ENCODE data around the gene USP6NL.

The USP6NL gene

GRCh38 chr10:11425296-11425610 lies 186.2 kb downstream of the USP6NL start:
- Histone ChIP-seq H3F3A (ENCODE audit: low read depth) (peaks cover 3% of the 10 kb centered on the region; the same call in 1 of the 2 replicates), H3K9ac (ENCODE audit: low read depth, low read length, poor library complexity, severe bottlenecking) (peak overlapping the region; percentile 37), H3K4me3 (ENCODE audit: low read length, poor library complexity, severe bottlenecking) (no peak overlapping the region), H3K36me3 (ENCODE audit: insufficient read depth, low read length) (no peaks in the 10 kb centered on the region), H2AFZ (ENCODE audit: low read length) (peak overlapping the region; percentile 82), H3K79me2 (ENCODE audit: insufficient read depth, low read length) (no peaks in the 10 kb centered on the region), H4K20me1 (ENCODE audit: insufficient read depth, low read length, poor library complexity, severe bottlenecking) (no peaks in the 10 kb centered on the region), H3K9me2 (replicated peaks; ENCODE audit: low read depth, low read length) (no peaks in the 10 kb centered on the region), H3K4me2 (ENCODE audit: low read depth, low read length, poor library complexity, severe bottlenecking) (peak overlapping the region; percentile 25), H3K9me3 (ENCODE audit: insufficient read depth, low read depth, low read length) (peaks cover 9% of the 10 kb centered on the region; the same call in 1 of the 2 replicates), H3K27me3 (ENCODE audit: insufficient read depth, low read length, poor library complexity, severe bottlenecking) (no peaks in the 10 kb centered on the region), H3K4me1 (ENCODE audit: insufficient read depth, low read length, poor library complexity, severe bottlenecking) (peaks cover 21% of the 10 kb centered on the region)
- TF ChIP-seq CTCF (conservative IDR thresholded peaks at IDR 0.05; ENCODE audit: low read length) (no peak), EZH2phosphoT487 (IDR thresholded peaks at IDR 0.05; ENCODE audit: borderline replicate concordance) (no peak)

- peaks cover 14% of the 10 kb centered on the region; the same call in 1 of the 2 replicates for H3K9me3 ChIP-seq (ENCODE audit: insufficient read depth, low read depth, low read length)
- TF ChIP-seq CTCF (conservative IDR thresholded peaks at IDR 0.05; ENCODE audit: low read length) (peak; percentile 52), EZH2phosphoT487 (IDR thresholded peaks at IDR 0.05; ENCODE audit: borderline replicate concordance) (no peak)
These were observed 186.8 kb downstream of the USP6NL start for GRCh38 chr10:11424456-11425295.

GRCh38 chr10:11416974-11417373 lies 194.5 kb downstream of the USP6NL start:
- no peak for TF ChIP-seq EZH2phosphoT487 (IDR thresholded peaks at IDR 0.05; ENCODE audit: borderline replicate concordance)
- TF ChIP-seq CTCF (conservative IDR thresholded peaks at IDR 0.05; ENCODE audit: low read length), result no peak
- no peak overlapping the region for H2AFZ ChIP-seq (ENCODE audit: low read length)
- H3K4me1 ChIP-seq (ENCODE audit: insufficient read depth, low read length, poor library complexity, severe bottlenecking), result no peaks in the 10 kb centered on the region
- no peak overlapping the region for H3K4me2 ChIP-seq (ENCODE audit: low read depth, low read length, poor library complexity, severe bottlenecking)
- no peak overlapping the region for H3K9ac ChIP-seq (ENCODE audit: low read depth, low read length, poor library complexity, severe bottlenecking)
- no peaks in the 10 kb centered on the region for H4K20me1 ChIP-seq (ENCODE audit: insufficient read depth, low read length, poor library complexity, severe bottlenecking)
- H3K9me2 ChIP-seq (replicated peaks; ENCODE audit: low read depth, low read length), result no peaks in the 10 kb centered on the region
- H3F3A ChIP-seq (ENCODE audit: low read depth), result no peaks in the 10 kb centered on the region
- H3K4me3 ChIP-seq (ENCODE audit: low read length, poor library complexity, severe bottlenecking), result no peak overlapping the region
- H3K36me3 ChIP-seq (ENCODE audit: insufficient read depth, low read length), result no peaks in the 10 kb centered on the region
- H3K27me3 ChIP-seq (ENCODE audit: insufficient read depth, low read length, poor library complexity, severe bottlenecking), result no peaks in the 10 kb centered on the region
- no peaks in the 10 kb centered on the region for H3K79me2 ChIP-seq (ENCODE audit: insufficient read depth, low read length)
- H3K9me3 ChIP-seq (ENCODE audit: insufficient read depth, low read depth, low read length), result peaks cover 9% of the 10 kb centered on the region; the same call in 1 of the 2 replicates

More at GRCh38 chr10:11424456-11425295, 186.8 kb downstream of the USP6NL start:
- peaks cover 3% of the 10 kb centered on the region; the same call in 1 of the 2 replicates for H3F3A ChIP-seq (ENCODE audit: low read depth)
- H3K9me2 ChIP-seq (replicated peaks; ENCODE audit: low read depth, low read length), result no peaks in the 10 kb centered on the region
- H3K9ac ChIP-seq (ENCODE audit: low read depth, low read length, poor library complexity, severe bottlenecking), result peak overlapping the region; percentile 37
- peak overlapping the region; percentile 25 for H3K4me2 ChIP-seq (ENCODE audit: low read depth, low read length, poor library complexity, severe bottlenecking)
- no peaks in the 10 kb centered on the region for H4K20me1 ChIP-seq (ENCODE audit: insufficient read depth, low read length, poor library complexity, severe bottlenecking)
- no peak overlapping the region for H3K4me3 ChIP-seq (ENCODE audit: low read length, poor library complexity, severe bottlenecking)
- H3K36me3 ChIP-seq (ENCODE audit: insufficient read depth, low read length), result no peaks in the 10 kb centered on the region
- H3K4me1 ChIP-seq (ENCODE audit: insufficient read depth, low read length, poor library complexity, severe bottlenecking), result peaks cover 21% of the 10 kb centered on the region
- H3K27me3 ChIP-seq (ENCODE audit: insufficient read depth, low read length, poor library complexity, severe bottlenecking), result no peaks in the 10 kb centered on the region
- H3K79me2 ChIP-seq (ENCODE audit: insufficient read depth, low read length), result no peaks in the 10 kb centered on the region
- peak overlapping the region; percentile 82 for H2AFZ ChIP-seq (ENCODE audit: low read length)
